RPMI7951 (cell line): ENCODE measurements around the gene SAP25. TPM values are rescaled to one million over a fixed set of nuclear protein-coding genes. Genes with fewer than 3 reads are reported as not detected.
A peak's percentile ranks its signal among the peaks of the same experiment; 100 is the strongest.

ENCODE experiments used
- DNase-seq: peaks from one replicate; pipeline ENCODE4 v3.0.0-alpha.2; 2012; ENCODE audit warnings: low read depth
- total RNA-seq: library from RNA; depleted of rRNA; stranded (reverse); fragments of >200 nt; shearing (Covaris generic); gene quantifications from 2 replicates; pipeline ENCODE4 v1.2.3, GENCODE V29; 2014

The SAP25 gene
- total RNA-seq, 1 experiment from 2014 or later = not detected

DNA sequence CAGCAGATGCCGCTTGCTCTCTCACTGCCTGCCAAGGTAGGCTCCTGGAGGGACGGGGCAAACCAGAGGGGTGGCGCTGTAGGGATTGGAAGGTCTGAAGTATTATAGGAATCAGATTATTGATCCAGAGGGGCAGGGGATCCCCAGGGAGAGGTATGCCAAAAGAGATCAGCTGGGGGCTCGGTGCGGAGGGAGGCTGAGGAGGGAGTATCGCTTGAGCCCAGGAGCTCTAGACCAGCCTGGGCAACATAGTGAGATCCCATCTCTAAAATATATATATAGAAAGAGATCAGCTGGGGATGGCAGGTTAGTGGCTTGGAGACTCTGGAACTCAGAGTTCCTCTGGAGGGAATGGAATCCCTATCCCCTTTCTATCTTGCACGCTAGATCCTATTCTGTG is 21.5 kb upstream of the SAP25 start:
- no peak for DNase-seq

DNA sequence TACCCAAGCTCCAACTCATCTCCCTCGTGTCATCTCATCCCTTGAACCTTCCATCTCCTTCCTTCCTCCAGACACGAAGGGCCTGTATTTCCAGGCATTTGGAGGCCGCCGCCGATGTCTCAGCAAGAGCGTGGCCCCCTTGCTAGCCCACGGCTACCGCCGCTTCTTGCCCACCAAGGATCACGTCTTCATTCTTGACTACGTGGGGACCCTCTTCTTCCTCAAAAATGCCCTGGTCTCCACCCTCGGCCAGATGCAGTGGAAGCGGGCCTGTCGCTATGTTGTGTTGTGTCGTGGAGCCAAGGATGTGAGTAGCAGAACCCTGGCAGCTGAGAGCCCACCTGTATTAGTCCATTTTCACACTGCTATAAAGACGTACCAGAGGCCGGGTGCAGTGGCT is 17.9 kb upstream of the SAP25 start:
- DNase-seq = no peak

DNA sequence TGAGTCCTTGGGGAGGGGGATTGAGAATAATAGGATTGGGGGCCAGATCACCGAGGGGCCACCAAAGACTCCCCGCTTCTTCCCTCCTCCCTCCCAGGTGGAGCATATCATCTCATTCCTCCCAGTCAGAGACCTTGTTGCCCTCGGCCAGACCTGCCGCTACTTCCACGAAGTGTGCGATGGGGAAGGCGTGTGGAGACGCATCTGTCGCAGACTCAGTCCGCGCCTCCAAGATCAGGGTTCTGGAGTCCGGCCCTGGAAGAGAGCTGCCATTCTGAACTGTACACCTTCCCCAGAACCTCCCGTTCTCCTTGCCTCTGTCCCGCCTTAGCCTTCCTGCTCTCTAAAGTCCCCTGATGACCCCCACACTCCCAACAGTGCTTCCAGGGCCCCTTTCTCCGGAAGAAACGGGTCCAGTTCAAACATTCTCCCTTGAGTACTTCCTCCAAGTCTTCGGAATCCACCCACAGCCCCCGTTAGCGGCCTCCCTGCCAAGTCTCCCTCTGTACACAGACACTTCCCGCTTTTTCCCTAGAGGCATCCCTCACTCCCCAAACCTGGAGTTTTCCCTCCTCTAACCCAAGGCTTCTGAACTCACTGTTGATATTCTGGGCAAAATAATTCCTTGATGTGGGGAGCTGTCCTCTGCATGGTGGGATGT is 16.5 kb upstream of the SAP25 start:
- no peak for DNase-seq

DNA sequence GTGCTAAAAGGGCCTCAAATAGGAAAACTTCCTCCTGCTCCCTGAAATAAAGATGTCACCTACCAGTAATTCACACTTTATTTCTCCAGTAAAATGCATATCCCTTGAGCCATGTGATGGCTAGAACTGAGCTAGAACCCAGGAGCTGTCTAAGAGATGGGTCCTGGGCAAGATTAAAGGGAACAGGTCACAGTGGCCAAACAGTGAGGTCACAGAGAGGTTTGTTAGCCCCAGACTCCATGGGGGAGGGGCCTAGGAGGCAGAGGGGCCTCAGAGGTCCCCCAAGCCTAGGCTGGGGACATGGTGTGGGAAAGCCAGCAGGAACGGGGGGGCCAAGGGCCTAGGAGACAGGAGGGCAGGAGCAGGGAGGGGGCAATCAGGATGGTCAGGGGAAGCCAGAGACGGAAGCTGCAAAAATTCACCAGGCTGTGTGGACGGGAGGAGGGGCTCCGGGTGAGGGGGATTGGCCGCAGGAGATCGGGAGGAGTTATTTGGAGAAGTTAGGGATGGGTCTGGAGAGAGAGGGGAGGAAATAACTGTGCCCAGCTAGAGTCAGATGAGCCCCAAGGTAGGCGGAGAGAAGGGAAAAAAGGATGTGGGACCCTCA is 15.7 kb upstream of the SAP25 start:
- no peak for DNase-seq

DNA sequence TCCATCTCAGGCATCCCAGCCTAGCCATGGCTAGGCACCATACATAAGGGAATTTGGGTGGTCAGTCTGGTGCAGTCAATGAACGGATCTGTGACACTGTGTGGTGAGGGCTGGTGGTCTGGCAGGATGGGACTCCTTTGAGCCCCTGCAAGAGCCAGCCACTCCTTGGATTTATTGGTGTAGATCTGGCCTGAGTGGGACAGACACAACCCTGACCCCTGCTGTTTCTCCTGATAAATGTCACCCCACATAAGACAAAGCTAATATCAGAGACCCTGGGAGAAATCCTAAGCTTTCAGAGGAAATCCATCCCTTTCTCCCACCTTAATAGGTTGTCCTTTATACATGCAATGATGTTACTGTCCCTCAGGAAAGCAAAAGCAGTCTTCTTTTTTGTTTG is 14.7 kb upstream of the SAP25 start:
- DNase-seq = peak; percentile 50

DNA sequence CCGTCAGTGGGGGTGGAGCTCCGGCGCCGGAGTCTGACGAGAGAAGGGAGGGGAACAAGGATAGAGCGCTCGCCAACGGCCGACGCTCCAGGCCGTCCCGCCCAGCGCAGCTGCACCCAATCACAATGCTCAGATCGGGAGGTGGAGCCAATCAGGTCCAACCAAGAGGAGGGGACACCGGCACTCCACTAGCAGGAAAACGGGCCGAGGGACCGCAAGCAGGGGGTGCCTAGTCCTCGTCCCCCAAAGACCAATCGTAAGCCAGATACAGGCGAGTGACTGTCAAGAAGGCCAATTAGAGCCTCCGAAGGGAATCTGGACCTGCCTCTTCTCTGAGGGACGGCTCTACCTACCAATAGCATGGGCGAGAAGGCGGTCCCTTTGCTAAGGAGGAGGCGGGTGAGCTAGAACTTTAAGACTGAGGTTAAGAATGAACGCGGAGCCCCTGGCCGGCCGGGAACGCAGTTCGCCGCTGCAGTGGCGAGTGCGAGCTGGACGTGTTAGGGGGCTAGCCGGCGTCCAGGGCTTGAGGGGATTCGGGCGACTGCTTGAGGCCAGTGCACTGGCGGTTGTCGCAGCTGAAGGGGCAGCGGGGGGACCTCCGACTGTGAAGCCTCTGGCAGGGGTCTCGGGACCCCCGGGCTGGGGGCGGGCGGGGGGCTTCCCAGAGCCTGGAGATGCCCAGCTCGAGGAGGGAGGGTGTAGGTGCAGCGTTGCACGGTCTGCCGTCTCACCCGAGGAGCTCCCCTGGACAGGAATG is 12.7 kb upstream of the SAP25 start, which contains the start of gene FBXO24:
Gene FBXO24, plus strand, starts transcription at position 63 of the 760 bp plus-strand sequence. Its CDS starts 298 bp downstream, at position 361.
- peak; percentile 100 for DNase-seq

DNA sequence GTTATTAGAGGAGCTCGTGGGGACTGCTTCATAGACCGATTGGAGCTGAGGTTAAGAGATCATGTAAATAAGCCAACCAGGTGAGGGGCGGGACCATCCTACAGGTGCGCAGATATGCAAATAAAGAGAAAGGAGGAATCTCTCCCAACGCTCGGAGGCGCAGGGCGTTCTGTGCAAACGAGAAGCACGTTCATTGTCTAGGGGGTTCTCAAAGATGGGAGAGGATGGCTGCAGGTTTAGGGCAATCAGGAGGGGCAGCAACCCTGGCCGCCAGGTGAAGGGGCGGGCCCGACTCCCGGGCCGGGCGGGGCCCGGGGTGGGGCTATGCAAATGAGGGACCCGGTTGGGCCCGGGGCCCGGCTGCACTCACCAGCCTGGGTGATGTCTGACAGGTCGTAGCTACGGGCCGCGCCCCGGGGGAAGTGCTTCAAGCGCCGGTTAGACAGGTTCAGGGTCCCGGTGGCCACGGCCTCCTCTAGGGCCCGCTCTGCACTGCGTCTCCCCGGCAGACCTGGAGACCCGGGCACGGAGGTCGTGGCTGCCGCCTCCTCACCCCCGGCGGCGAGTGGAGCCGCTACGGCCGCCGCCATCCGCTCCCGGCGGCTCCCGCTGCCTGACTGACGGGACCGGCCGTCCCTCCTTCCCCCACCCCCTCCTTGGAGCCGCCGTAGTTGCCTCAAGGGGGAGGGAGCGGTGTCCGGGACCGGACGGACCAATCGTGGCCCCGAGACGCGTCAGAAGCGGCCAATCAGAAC is 12.0 kb upstream of the SAP25 start, which contains the start of gene LRCH4:
Gene LRCH4, minus strand, starts transcription at position 619 of the 755 bp plus-strand sequence. Its CDS starts 29 bp downstream, at position 590.
- no peak for DNase-seq

DNA sequence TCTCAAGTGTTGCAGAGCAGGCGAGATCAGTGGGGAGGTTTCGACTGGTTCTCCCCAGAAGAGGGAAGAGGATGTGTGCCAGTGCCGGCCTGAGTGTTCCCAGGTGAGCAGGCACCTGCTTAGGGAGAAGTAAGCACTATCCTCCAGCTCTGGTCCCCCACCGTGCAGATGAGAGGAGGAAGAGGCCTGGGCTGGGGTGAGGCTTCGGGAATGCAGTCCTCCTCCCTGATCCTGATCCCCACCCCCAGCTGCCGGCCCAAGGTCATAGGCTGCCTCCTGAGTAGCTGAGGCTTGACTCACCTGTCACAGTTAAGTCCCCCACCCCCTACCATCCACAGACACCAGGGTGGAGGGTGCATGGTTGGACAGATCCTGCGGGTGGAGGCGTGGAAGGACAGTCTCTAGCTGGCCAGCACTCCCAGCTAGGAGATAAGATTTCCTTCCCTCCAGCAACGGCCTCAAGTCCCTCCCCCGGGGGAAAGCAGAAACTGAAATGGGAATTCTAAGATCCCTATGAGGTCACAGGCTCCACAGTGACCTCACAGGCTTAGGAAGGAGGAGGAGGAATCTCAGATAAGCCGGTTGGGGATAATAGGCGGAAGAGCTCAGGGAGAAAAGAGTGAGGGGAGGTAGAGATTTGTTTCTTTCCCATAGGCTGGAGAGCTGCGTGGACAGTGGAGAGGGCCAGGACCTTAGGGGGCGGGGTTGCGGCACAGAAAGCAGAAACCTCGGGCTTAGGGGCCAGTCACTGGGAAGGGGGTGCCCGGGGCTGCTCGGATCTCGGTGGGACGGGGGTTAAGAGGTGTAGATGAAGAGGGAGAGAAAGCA is 11.2 kb upstream of the SAP25 start:
- peak; percentile 70 for DNase-seq

DNA sequence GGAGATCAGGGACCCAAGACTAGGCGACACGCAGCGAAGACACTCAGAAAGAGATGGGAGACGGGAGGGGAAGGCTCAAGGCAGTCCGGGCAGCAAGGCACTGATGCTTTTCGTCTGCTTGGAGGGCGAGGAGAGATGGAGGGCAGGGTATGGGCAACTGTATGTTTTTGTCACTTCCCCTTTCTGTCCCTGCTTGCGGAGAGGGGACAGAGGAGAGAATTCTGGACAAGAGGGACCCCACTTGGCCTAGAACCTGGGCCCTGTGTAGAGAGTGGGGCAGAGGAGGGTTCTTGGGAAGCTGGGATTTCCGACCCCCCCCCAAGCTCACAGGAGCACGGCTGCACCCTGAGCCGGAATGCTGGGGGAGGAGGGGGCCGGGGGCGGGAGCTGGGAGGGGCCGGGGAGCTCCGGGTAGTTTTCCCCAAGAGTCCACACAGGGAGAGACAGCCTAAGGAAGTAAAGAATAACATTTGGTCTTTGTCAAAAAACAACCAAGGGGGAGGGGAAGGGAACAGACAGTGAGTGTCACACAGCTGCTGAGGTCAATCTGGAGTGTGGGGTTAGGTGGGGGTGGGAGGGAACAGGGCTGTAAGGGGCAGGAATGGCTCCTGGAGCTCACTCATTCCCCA is 10.5 kb upstream of the SAP25 start:
- no peak for DNase-seq

DNA sequence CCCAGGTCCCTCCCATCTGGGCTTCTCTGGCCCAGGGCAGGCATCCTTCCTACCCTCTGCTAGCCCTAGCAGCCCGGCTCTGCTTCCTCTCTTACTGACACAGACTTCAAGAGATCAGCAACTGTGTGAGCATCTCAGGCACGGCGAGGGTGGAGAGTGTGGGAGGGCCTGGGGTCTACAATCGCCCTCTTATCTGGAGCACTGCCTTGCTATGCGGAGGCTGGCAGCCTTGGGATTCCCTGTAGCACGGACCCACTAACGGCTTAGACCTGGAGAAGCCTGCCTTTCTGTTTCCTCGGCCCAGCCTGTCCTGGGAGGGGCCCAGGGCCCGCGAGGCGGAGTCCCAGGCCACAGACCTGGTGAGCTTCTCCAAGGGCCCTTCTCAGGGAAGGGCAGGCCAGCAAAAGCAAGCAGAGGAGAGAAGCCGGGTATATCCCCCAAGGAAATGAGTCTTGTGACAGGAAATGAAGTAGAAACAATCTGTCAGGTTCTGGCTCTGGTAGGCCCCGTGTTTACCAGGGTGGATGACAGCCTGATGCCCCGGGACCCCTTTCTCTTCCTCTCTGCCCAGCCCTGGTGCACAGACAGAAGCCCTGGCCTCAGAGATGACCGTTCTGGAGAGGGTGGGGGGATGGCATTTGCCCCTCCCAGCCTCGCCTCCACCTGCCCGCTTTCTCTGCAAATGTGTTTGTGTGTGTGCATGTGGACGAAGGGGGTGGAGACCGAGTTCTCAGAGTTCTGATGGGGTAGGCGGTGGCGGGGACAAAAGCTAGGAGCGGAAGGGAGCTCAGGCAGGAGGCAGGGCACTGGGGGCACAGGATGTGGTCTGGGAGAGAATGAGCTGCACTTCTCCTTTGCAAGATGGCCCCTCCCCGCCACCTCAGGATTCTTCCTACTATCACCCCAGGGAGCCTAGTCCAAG is 9.7 kb upstream of the SAP25 start:
- DNase-seq = peak; percentile 47

DNA sequence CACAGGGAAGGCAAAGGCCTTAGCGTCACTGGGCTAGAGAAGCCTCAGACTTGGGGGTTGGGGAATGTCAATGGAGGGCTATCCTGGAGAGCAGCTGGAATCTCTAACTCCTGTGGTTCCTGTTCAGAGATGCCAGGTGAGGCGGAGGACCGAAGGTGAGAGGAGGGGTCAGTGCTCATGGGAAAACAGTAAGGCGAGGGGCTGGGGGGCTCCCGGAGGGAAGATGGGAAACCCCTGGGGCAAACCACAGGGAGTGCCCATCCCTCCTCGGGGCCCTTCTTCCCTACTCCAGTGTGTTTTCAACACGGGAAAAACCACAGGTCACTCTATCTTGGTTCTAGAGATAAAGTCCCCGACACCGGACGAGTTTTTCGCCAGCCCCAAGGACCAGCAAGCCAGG is 8.9 kb upstream of the SAP25 start:
- DNase-seq = no peak

DNA sequence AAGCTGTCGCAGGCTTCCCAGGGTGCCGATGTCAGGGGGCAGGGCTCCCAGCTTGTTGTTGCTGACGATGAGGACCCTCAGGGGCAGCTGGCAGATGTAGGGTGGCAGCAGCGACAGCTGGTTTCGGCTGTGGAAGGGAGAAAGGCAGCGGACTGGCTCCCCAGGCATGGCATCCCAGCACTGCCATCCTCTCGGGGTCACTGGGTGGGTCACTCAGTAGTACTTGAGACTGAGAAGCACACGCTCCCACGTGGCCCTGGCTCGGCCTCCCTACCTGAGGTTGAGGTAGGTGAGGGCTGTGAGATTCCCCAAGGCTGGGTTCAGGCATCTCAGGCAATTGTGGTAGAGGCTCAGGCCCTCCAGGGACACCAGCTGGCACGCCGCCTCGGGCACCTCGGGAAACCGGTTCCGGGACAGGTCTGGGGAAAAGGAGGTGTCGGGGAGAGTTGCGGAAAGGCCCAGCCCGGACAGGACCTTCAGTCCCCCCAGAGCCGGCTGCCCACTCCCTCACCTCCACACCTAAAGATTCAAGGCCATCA is 8.4 kb upstream of the SAP25 start:
- DNase-seq = no peak

DNA sequence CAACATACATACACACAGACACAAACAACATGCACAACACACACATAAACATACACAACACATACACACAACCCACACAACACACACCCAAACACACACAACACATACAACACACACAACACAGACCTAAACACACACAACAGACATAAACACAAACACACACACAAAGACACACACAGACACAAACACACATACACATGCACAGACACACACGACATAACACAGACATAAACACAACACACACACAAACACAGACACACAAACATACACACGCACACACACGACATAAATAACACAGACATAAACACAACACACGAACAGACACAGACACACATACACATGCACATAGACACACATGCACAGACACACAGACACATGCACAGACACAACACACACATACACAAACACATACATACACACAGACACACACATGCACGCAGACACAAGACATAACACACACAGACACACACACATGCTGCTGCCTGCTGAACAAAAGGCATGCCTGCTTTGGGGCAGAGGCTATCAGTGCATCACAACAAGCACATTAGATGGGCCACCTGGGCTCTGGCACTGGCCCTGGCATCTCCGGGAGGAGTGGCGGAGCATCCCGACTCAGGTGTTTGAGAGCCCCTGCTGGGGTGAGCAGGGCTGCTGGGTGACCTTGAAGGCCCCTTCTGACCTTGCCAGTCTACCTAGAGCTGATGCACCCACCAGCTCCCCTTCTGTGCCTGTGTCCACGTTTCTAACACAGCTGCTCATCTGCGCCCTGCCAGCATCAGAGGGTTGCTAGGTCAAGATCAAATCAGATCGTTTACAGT is 7.0 kb upstream of the SAP25 start:
- DNase-seq = no peak

DNA sequence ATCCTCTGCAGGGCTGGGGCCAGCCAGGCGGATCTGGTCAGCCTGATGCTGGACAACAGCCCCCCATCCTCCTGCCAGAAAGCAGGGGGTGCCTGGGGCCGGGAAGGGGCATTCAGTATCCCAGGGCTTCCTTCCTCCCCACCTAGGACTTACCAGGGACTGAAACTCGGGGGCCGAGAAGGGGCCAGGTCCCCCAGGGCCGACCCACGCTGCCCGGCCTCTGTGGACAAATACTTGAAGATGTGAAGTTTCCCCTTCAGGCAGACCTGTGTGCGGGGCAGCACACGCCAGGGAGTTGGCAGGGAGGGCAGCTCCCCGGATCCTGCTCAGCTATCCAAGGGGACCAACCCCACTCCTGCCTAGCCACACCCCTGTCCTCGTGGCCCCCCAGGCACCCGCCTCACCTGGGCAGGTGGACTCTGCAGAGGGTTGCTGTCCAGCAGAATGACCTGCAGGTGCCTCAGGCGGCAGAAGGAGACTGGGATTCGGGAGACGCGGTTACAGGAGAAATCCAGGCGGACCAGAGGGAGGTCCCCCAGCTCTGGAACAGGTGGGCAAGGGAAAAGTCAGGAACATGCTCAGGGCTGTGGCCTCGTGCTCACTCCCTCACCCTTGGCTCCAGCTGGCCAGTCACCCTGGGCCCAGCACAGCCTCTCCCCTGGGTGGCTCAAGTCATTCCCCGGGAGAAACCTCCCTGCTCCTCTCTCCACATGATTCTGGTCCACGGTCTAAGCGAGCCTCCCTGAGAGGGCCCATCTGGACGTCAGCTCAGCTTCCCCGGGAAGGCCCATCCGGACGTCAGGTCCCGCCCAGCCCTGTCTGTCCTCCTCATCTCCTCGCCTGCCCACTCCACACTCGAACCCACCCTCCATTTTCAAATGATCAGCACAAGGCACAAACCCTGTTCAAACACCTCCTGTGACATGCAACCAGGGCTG is 4.8 kb upstream of the SAP25 start:
- no peak for DNase-seq

DNA sequence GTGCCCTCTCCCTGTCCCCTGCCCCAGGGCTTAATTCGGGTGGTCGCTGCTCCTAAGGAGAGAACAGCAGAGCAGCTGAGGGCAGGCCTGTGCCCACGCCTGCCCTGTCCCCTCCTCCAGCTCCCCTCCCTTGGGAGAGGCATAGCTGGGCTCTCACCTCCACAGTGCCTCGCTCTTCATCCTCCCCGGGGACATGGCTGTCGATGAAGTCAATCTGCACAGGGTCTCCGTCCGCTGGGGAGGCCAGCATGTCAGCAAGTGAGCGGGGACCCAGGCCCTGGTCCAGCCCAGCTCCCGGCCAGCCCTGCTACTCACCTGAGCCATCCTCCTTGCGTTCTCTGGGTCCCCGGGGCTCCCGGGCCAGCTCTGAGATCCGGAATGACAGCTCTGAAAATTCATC is 3.8 kb upstream of the SAP25 start:
- no peak for DNase-seq

DNA sequence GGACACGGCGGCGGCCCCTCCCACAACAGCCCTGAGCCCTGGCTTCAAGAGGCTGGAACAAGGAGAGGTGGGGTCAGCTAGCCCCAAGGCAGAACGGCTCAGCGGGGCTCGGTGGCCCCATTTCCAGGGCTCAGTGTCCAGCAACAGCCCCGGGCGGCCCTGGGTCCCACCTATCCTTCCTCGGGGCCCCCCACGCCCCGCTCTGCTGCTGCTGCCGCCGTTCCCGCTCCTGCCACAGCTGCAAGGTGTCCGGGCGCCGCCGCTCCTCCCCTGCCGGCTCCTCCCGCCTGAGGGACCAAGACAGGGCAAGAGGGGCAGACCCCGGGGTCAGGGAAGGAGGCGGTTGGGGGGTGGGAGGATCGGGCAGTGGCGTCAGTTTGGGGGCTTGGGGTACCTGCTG is 3.4 kb upstream of the SAP25 start:
- DNase-seq = no peak

DNA sequence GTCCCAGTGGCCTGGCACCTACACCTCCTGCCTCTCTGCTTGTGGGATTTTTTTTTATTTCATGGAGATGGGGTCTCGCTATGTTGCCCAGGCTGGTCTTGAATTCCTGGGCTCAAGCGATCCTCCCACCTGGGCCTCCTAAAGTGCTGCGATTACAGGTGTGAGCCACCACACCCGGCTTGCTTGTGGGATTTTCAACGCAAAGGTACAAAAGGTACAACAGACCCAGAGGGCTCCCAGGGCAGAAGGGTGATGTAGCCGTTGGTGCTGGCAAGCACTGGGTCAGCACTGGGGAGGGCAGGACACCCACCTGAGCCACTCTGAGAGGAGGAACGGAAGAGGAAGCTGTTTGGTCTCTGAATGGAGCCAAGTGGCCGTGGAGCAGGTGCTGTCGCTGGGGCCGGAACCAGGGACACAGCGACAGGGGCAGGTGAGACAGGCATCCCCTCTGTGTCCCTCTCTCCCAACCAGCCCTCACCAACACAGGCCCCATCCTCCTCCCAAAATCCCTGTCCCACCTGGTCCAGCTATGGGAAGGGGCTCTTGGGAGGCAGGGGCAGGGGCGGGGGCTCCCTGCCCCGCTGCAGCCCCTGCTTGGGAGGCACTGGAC is 2.8 kb upstream of the SAP25 start:
- no peak for DNase-seq
